ENCODE results near the gene DET1. TPM values are rescaled to one million over a fixed set of nuclear protein-coding genes. Genes with fewer than 3 reads are reported as not detected.
"Not testable (repeated sequence)": the region's sequence is repeated elsewhere in the genome, so short reads cannot be mapped to it uniquely, and the experiment has no call there.

The DET1 gene
- total RNA-seq, 2 donors from 2014 or later, result 4.4 to 4.8 TPM

DNA sequence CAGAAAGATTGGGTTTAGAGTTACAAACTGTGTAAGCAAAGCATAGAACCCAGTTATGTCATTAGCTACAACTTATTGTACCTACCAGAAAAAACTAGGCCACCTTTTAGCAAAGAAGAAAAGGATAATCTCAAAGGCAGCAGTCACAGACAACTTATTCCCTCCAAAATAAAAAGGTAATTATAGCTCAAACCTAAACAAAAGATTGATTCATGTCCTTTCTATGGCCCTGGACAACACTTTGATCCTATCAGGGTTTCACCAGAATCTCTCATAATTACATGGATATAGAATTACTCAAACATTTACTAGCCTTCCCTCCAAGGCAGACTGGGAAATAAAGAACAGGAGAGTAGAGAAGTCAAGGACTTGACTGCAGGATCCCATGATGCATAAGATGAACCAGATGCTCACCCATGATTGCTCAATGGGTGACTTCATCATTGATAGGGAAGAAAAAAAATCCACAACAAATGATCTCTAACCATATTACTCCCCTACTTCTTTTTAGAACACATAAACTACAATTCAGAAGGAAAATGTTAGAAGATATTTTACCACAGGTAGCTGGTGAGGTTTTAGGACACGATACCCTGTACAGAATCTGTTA lies 17.4 kb downstream of the DET1 start:
- H3K9me3 ChIP-seq (ENCODE audit: control insufficient read depth, low read length), result peaks cover 16% of the 10 kb centered on the region
- WGBS, 2 experiments (ENCODE audit: insufficient coverage in 1 of 2, insufficient read length in 1 of 2), result 96 to 100% methylated on average over 1 of the region's 1 CpG
- no peaks in the 10 kb centered on the region for H3K27me3 Mint-ChIP-seq (ENCODE audit: insufficient read depth)
- peaks cover 10% of the 10 kb centered on the region for H3K4me1 Mint-ChIP-seq
- H3K4me3 Mint-ChIP-seq, result no peak overlapping the region
- H3K9ac ChIP-seq (ENCODE audit: extremely low read depth, low read length, poor library complexity, severe bottlenecking), result no peak overlapping the region
- H3K36me3 Mint-ChIP-seq (ENCODE audit: low read depth), result peaks cover 29% of the 10 kb centered on the region
- no peak overlapping the region for H3K4me3 ChIP-seq (ENCODE audit: low read length)
- no peaks in the 10 kb centered on the region for H3K27me3 ChIP-seq (ENCODE audit: control insufficient read depth, insufficient read depth, low read length, poor library complexity, severe bottlenecking)
- peaks cover 21% of the 10 kb centered on the region for H3K9me3 Mint-ChIP-seq
- no peaks in the 10 kb centered on the region for H3K4me1 ChIP-seq (ENCODE audit: control insufficient read depth, insufficient read depth, low read length)
- H3K36me3 ChIP-seq (ENCODE audit: control insufficient read depth, insufficient read depth, low read length), result no peaks in the 10 kb centered on the region
- TF ChIP-seq, protein P1, sequence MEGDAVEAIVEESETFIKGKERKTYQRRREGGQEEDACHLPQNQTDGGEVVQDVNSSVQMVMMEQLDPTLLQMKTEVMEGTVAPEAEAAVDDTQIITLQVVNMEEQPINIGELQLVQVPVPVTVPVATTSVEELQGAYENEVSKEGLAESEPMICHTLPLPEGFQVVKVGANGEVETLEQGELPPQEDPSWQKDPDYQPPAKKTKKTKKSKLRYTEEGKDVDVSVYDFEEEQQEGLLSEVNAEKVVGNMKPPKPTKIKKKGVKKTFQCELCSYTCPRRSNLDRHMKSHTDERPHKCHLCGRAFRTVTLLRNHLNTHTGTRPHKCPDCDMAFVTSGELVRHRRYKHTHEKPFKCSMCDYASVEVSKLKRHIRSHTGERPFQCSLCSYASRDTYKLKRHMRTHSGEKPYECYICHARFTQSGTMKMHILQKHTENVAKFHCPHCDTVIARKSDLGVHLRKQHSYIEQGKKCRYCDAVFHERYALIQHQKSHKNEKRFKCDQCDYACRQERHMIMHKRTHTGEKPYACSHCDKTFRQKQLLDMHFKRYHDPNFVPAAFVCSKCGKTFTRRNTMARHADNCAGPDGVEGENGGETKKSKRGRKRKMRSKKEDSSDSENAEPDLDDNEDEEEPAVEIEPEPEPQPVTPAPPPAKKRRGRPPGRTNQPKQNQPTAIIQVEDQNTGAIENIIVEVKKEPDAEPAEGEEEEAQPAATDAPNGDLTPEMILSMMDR (conservative IDR thresholded peaks at IDR 0.05), result no peak
- H3K27ac ChIP-seq (ENCODE audit: low read depth, low read length), result no peak overlapping the region
- DNase-seq, result no peak
- no peak overlapping the region for H3K27ac Mint-ChIP-seq

DNA sequence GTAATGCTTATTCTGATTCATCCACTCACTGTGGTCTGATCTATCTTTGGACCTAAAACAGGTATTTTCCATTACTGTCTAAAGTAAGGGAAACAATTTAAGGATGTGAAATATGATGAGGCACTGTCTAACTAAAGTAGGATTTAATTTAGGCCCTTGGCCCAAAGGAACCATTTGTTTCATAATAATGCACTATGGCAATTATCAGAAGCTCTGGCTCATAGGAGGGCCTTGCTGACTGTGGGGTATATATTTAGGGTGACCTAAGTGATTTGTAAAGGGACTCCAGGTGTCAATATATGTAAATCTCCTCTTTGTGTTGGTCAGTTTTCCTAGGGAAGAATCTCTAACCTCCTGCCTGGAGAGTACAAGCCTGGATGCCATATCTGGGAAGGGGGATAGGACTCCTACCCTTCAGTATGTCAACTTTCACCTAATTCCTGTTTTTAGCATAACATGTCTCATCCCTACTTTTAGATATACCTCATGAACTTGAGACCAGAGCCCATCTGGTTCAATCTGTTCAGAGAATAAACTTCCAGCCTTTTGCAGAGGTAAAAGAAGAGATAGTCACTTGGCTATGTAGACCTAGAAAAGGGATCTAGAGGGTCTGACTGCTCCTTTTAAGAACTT lies 20.1 kb downstream of the DET1 start:
- H3K4me3 Mint-ChIP-seq, result no peak overlapping the region
- Histone ChIP-seq H3K36me3 (ENCODE audit: control insufficient read depth, insufficient read depth, low read length) (no peaks in the 10 kb centered on the region), H3K4me1 (ENCODE audit: control insufficient read depth, insufficient read depth, low read length) (no peaks in the 10 kb centered on the region), H3K9ac (ENCODE audit: extremely low read depth, low read length, poor library complexity, severe bottlenecking) (no peak overlapping the region), H3K27ac (ENCODE audit: low read depth, low read length) (no peak overlapping the region), H3K9me3 (ENCODE audit: control insufficient read depth, low read length) (peaks cover 17% of the 10 kb centered on the region), H3K4me3 (ENCODE audit: low read length) (no peak overlapping the region), H3K27me3 (ENCODE audit: control insufficient read depth, insufficient read depth, low read length, poor library complexity, severe bottlenecking) (no peaks in the 10 kb centered on the region)
- no peaks in the 10 kb centered on the region for H3K27me3 Mint-ChIP-seq (ENCODE audit: insufficient read depth)
- H3K27ac Mint-ChIP-seq, result no peak overlapping the region
- DNase-seq, result no peak
- H3K4me1 Mint-ChIP-seq, result peaks cover 10% of the 10 kb centered on the region
- TF ChIP-seq, protein P1 (conservative IDR thresholded peaks at IDR 0.05), result no peak
- H3K36me3 Mint-ChIP-seq (ENCODE audit: low read depth), result peaks cover 40% of the 10 kb centered on the region
- peaks cover 31% of the 10 kb centered on the region for H3K9me3 Mint-ChIP-seq

DNA sequence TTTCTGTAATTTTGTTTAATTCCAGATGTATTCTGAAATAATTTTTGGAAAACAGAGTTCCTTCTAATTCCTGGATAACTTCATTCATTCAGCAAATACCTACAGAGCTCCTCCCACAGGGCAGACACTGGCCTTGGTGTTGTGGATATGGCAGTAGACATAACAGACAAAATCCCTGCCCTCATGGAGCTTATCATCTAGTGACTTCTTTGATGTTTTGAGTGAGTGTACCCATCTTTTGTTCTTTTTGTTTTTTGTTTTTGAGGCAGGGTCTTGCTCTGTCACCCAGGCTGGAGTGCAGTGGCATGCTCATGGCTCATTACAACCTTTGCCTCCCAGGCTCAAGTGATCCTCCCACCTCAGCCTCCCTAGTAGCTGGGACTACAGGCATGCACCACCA lies 21.1 kb downstream of the DET1 start:
- H3K9me3 ChIP-seq (ENCODE audit: control insufficient read depth, low read length), result peaks cover 17% of the 10 kb centered on the region
- Mint-ChIP-seq H3K9me3 (peaks cover 31% of the 10 kb centered on the region), H3K27ac (no peak overlapping the region), H3K4me3 (no peak overlapping the region), H3K36me3 (ENCODE audit: low read depth) (peaks cover 31% of the 10 kb centered on the region), H3K27me3 (ENCODE audit: insufficient read depth) (no peaks in the 10 kb centered on the region), H3K4me1 (peaks cover 10% of the 10 kb centered on the region)
- no peak overlapping the region for H3K27ac ChIP-seq (ENCODE audit: low read depth, low read length)
- TF ChIP-seq, protein P1 (conservative IDR thresholded peaks at IDR 0.05), result no peak
- no peaks in the 10 kb centered on the region for H3K27me3 ChIP-seq (ENCODE audit: control insufficient read depth, insufficient read depth, low read length, poor library complexity, severe bottlenecking)
- H3K4me3 ChIP-seq (ENCODE audit: low read length), result no peak overlapping the region
- no peaks in the 10 kb centered on the region for H3K36me3 ChIP-seq (ENCODE audit: control insufficient read depth, insufficient read depth, low read length)
- H3K4me1 ChIP-seq (ENCODE audit: control insufficient read depth, insufficient read depth, low read length), result no peaks in the 10 kb centered on the region
- H3K9ac ChIP-seq (ENCODE audit: extremely low read depth, low read length, poor library complexity, severe bottlenecking), result no peak overlapping the region
- DNase-seq, result no peak

DNA sequence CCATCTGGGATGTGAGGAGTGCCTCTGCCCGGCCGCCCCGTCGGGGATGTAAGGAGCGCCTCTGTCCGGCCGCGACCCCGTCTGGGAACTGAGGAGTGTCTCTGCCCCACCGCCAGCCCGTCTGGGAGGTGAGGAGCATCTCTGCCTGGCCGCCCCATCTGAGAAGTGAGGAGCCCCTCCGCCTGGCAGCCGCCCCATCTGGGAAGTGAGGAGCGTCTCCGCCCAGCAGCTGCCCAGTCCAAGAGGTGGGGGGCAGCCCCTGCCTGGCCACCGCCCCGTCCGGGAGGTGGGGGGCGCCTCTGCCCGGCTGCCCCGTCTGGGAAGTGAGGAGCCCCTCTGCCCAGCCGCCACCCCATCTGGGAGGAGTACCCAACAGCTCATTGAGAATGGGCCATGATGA lies 22.4 kb downstream of the DET1 start:
- peaks cover 17% of the 10 kb centered on the region for H3K9me3 ChIP-seq (ENCODE audit: control insufficient read depth, low read length)
- Mint-ChIP-seq H3K9me3 (peaks cover 31% of the 10 kb centered on the region), H3K36me3 (ENCODE audit: low read depth) (peaks cover 28% of the 10 kb centered on the region)
- H3K27me3 Mint-ChIP-seq (ENCODE audit: insufficient read depth); H3K27ac Mint-ChIP-seq; DNase-seq; H3K4me1 Mint-ChIP-seq; H3K27me3 ChIP-seq (ENCODE audit: control insufficient read depth, insufficient read depth, low read length, poor library complexity, severe bottlenecking); H3K9ac ChIP-seq (ENCODE audit: extremely low read depth, low read length, poor library complexity, severe bottlenecking); H3K4me3 ChIP-seq (ENCODE audit: low read length); H3K27ac ChIP-seq (ENCODE audit: low read depth, low read length); H3K4me3 Mint-ChIP-seq; H3K4me1 ChIP-seq (ENCODE audit: control insufficient read depth, insufficient read depth, low read length); H3K36me3 ChIP-seq (ENCODE audit: control insufficient read depth, insufficient read depth, low read length): not testable (repeated sequence)
- 87 to 93% methylated on average over 7 to 23 of the region's 23 CpGs for WGBS, 2 experiments (ENCODE audit: insufficient coverage in 1 of 2, insufficient read length in 1 of 2)
